Raji (cell line): ENCODE results near the gene PTPN2.

ENCODE experiments used
- POLR2A ChIP-seq: IDR thresholded peaks from 2 replicates; pipeline ENCODE4 v1.6.1; 2011; ENCODE audit warnings: low read depth, low read length, control low read depth; ENCODE audit not compliant: insufficient read depth

The PTPN2 gene

DNA sequence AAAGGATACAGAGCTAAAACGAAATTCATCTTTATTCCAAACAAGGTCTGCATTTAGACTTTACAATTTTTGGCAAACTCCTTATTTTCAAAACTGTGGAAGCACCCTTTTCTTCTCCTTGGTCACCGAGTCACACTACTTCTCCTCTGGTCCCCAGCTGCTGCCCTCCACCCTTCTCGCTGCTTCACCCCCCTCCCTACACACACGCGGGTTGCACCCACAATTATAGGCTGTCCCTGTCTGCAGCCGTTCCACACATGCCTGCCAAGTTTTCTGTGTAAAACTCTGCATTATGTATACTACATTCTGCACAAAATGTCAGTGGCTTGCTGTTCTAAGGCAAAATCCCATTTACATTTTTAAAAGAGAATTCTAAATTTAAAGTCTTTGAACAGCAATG lies 63.5 kb downstream of the PTPN2 start:
- no peak for TF ChIP-seq POLR2A

DNA sequence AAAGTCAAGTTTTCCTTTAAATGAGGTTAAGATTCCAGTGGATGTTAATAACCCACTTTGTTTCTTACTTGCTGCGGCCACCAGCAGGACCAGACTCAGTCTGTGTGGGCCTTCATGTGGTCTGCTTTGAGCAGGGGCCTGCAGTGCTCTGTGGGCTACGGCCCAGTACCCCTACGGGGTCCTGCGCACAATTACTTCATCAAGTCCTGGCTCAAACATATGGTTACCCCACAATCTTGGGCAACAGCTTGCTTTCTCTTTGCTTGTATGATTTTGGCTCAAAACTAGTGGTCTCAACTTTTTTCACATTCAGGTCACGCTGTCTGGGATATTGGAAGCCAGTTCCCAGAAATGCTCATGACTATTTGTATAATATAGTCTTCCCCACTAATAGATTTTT lies 64.2 kb downstream of the PTPN2 start:
- TF ChIP-seq POLR2A, result no peak

GRCh38 chr18:12819322-12819721 lies 64.7 kb downstream of the PTPN2 start:
- TF ChIP-seq POLR2A, result no peak

- TF ChIP-seq POLR2A, result no peak
These were observed 65.8 kb downstream of the PTPN2 start for GRCh38 chr18:12818243-12818642.

GRCh38 chr18:12816451-12816850 lies 67.6 kb downstream of the PTPN2 start:
- no peak for TF ChIP-seq POLR2A

- TF ChIP-seq POLR2A, result no peak
These were observed 72.7 kb downstream of the PTPN2 start for GRCh38 chr18:12811191-12811950.

DNA sequence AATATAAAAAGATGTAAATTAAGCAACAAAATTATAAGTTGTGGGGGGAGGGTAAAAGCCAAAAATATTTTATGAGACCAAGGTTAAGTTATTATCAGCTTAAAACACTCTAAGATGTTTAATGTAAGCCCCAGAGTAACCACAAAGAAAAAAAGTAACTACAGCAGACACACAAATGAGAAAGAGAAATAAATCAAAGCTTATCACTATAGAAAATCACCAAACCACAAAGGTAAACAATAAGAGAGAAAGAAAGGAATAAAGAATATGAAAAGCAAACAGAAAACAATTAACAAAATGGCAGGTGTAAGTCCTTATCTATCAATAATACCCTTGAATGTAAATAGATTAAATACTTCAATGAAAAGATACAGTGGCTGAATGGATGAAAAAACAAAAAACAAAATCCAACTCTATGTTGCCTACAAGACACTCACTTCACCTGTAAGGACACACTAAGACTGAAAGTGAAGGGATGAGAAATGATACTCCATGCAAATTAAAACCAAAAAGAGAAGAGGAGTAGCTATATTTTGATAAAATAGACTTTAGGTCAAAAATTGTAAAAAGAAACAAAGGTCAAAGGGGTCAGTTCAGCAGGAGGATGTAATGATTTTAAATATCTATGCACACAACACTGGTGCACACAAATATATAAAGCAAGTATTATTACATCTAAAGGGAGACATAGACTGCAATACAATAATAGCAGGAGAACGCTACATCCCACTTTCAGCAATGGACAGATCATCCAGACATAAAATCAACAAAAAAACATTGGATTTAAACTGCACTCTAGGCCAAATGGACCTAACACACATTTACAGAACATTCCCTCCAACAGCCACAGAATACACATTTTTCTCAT lies 80.7 kb downstream of the PTPN2 start:
- TF ChIP-seq POLR2A, result no peak

- no peak for TF ChIP-seq POLR2A
These were observed 81.5 kb downstream of the PTPN2 start for GRCh38 chr18:12802538-12802937.

DNA sequence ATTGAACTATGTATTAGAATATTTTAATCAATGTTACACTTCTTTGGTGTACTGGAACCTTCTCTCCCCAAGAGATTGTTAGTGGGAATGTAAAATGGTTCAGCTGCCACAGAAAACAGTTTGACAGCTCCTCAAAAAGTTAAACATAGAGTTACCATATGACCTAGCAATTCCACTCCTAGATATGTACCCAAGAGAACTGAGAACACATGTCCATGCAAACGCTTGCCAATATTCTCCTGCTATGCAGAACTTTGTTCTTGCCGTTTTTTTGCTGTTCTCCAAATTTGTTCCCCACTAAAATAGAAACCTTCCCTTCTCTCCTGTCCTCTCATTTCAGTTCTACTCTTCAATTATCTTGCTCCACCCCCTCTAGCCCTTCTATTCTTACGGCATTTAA lies 87.6 kb downstream of the PTPN2 start:
- TF ChIP-seq POLR2A, result no peak

GRCh38 chr18:12791610-12792009 lies 92.4 kb downstream of the PTPN2 start:
- no peak for TF ChIP-seq POLR2A

GRCh38 chr18:12786669-12787068 lies 97.4 kb downstream of the PTPN2 start:
- TF ChIP-seq POLR2A, result no peak

DNA sequence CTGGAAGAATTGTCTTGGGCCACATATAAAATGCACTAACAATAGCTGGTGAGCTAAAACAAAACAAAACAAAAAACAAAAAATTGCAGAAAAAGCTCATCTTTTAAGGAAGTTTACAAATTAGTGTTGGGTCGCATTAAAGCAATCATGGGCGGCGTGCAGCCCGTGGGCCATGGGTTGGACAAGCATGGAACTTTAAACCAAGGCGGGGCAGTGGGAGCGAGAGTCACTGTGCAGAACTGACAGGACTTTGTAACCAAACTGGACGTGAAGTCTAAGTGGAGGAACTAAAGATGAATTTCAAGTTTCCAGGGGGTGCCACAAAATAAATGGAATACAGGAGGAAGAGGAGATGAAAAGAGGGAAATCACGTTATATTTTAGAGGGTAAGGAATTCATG lies 100.5 kb downstream of the PTPN2 start:
- no peak for TF ChIP-seq POLR2A

GRCh38 chr18:12782521-12782920 lies 101.5 kb downstream of the PTPN2 start:
- TF ChIP-seq POLR2A, result no peak

DNA sequence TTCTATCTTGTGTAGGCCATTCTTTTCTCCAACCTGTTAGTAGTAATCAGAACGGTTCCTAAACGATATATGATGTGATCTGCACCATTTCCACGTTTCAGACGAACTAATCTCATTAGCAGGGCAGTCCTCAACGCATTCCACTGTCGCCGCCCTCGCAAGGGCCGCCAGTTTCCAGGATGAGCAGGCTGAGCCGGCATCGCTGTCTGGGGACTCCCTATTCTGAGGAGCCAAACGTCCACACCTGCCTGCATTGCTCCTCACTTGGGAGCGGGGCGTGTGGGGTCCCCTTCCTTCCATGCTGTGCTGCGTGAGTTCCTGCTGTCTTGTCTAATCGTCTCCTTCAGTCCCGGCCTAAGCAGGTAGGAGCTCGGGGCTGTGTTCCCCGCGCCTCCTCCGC lies 104.6 kb downstream of the PTPN2 start:
- TF ChIP-seq POLR2A, result no peak

DNA sequence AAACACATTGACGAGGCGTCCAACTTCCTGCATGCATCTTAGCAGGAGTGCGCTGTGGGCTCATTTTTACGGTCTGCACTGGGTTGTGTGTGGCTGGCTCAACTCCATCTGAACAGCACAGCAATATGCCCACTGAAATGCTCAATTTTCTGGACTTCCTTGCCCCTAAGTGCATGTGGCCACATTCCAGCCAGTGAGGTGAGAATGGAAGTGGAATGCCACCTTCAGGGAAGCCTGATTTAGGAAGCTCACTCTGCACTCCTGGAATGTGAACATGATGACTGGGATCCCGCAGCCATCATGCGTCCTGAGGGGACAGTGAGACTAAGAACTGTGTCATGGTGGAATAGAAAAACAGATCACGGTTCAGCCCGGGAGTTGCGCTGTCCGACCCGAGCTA lies 105.0 kb downstream of the PTPN2 start:
- no peak for TF ChIP-seq POLR2A

GRCh38 chr18:12777500-12777944 lies 106.5 kb downstream of the PTPN2 start:
- TF ChIP-seq POLR2A, result no peak
